Fibroblast of lung (primary cell): ENCODE data around the gene OAS3. TPM values are rescaled to one million over a fixed set of nuclear protein-coding genes. Genes with fewer than 3 reads are reported as not detected.

Experiments used
- DNase-seq, 2 donors: peaks; one replicate each; pipeline versions ENCODE4 v3.0.0 to v3.0.0-alpha.2; 2010; ENCODE audit warnings: low read depth in 2 of 2
- H2AFZ ChIP-seq: 2 replicates; pipeline ENCODE4 v1.5.1; 2012; ENCODE audit warnings: low read length, control low read depth, inconsistent platforms
- H3K27ac ChIP-seq: 2 replicates; pipeline ENCODE4 v1.5.1; 2011; ENCODE audit warnings: low read length, control low read depth; ENCODE audit not compliant: insufficient read depth
- H3K27me3 ChIP-seq: 2 replicates; pipeline ENCODE4 v1.5.1; 2011; ENCODE audit warnings: mild to moderate bottlenecking, low read length; ENCODE audit not compliant: control insufficient read depth, insufficient read depth
- H3K36me3 ChIP-seq: 2 replicates; pipeline ENCODE4 v1.5.1; 2011; ENCODE audit warnings: low read length; ENCODE audit not compliant: control insufficient read depth, insufficient read depth
- H3K4me1 ChIP-seq: 2 replicates; pipeline ENCODE4 v1.5.1; 2011; ENCODE audit warnings: low read length; ENCODE audit not compliant: control insufficient read depth, insufficient read depth; ENCODE audit errors: extremely low read depth
- H3K4me2 ChIP-seq: 2 replicates; pipeline ENCODE4 v1.5.1; 2011; ENCODE audit warnings: low read length, control low read depth; ENCODE audit not compliant: insufficient read depth; ENCODE audit errors: extremely low read depth
- H3K4me3 ChIP-seq, 4 experiments: fragments of 200-600 bp in 1 of 4; sonication (generic) in 1 of 4; replicated peaks in 1 of 4; 2 replicates each; pipeline ENCODE4 v1.5.1; 2011 to 2016; ENCODE audit warnings: low read length in 4 of 4, low read depth in 3 of 4, mild to moderate bottlenecking in 3 of 4, control low read depth in 2 of 4, inconsistent platforms in 1 of 4, mixed read lengths in 1 of 4; ENCODE audit not compliant: insufficient read depth in 1 of 4; ENCODE audit errors: control extremely low read depth in 1 of 4
- H3K79me2 ChIP-seq: 2 replicates; pipeline ENCODE4 v1.5.1; 2012; ENCODE audit warnings: mild to moderate bottlenecking, low read length, inconsistent platforms; ENCODE audit not compliant: control insufficient read depth, insufficient read depth
- H3K9ac ChIP-seq: 2 replicates; pipeline ENCODE4 v1.5.1; 2011; ENCODE audit warnings: mild to moderate bottlenecking, low read length, control low read depth; ENCODE audit not compliant: insufficient read depth
- H3K9me3 ChIP-seq: 2 replicates; pipeline ENCODE4 v1.5.1; 2012; ENCODE audit warnings: low read depth, low read length; ENCODE audit not compliant: control insufficient read depth, insufficient read depth
- H4K20me1 ChIP-seq: 2 replicates; pipeline ENCODE4 v1.5.1; 2011; ENCODE audit warnings: low read length; ENCODE audit not compliant: control insufficient read depth, insufficient read depth; ENCODE audit errors: extremely low read depth
- EZH2 ChIP-seq: IDR thresholded peaks from 2 replicates; pipeline ENCODE4 v1.5.1; 2012; ENCODE audit warnings: low read length, control low read depth, mild to moderate bottlenecking; ENCODE audit errors: missing control alignments
- polyA plus RNA-seq, 2 donors: library from polyadenylated mRNA; depleted of rRNA in 1 of 2; stranded (reverse) in 1 of 2; unstranded in 1 of 2; fragments of >200 nt; gene quantifications; 2 replicates each; pipeline ENCODE4 v1.2.1, GENCODE V29; 2011 to 2012; ENCODE audit warnings: missing spikeins in 1 of 2
- total RNA-seq: library from RNA; depleted of rRNA; stranded (reverse); fragments of >200 nt; gene quantifications from 2 replicates; pipeline ENCODE4 v1.2.1, GENCODE V29; 2014
- TF ChIP-seq, protein P1 (sequence below), 2 donors: IDR thresholded peaks in 1 of 2; conservative IDR thresholded peaks in 1 of 2; 1 replicate in 1 of 2; 2 replicates in 1 of 2; pipeline ENCODE4 v1.5.1; 2011 to 2012; ENCODE audit warnings: low read length in 2 of 2, control low read depth in 1 of 2, inconsistent platforms in 1 of 2, low read depth in 1 of 2, mild to moderate bottlenecking in 1 of 2

Gene OAS3
- total and polyA plus RNA-seq, 2 donors (not counting 1 experiment from before 2014, with no cell fraction given), result 3.5 to 7.0 TPM

DNA sequence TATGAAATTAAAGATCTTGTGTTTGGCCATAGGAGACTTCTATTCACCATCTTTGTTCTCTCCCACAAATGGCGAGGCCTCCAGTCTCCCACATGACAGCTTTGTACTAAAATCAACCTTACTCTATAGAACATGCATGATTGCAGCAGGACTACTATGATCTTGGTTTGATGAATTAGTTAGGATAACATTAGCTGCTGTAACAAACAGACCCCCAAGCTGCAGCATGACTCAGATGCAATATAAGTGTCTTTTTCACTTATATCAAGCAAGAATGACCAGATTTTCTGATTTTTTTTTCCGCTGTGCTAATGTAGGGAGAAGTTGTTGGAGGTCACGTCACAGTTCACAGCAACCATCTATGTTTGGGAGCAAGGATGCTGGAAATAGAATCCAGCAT, 10.8 kb upstream of the OAS3 start:
- Histone ChIP-seq H3K36me3 (no peaks in the 10 kb centered on the region), H3K27me3 (no peaks in the 10 kb centered on the region), H2AFZ (no peak overlapping the region), H3K9me3 (no peaks in the 10 kb centered on the region), H3K9ac (no peak overlapping the region), H3K4me1 (no peaks in the 10 kb centered on the region), H3K4me2 (no peak overlapping the region), H3K4me3 (no peak overlapping the region), H3K27ac (no peak overlapping the region), H4K20me1 (no peaks in the 10 kb centered on the region), H3K79me2 (no peaks in the 10 kb centered on the region)
- DNase-seq, result no peak
- TF ChIP-seq, protein P1, sequence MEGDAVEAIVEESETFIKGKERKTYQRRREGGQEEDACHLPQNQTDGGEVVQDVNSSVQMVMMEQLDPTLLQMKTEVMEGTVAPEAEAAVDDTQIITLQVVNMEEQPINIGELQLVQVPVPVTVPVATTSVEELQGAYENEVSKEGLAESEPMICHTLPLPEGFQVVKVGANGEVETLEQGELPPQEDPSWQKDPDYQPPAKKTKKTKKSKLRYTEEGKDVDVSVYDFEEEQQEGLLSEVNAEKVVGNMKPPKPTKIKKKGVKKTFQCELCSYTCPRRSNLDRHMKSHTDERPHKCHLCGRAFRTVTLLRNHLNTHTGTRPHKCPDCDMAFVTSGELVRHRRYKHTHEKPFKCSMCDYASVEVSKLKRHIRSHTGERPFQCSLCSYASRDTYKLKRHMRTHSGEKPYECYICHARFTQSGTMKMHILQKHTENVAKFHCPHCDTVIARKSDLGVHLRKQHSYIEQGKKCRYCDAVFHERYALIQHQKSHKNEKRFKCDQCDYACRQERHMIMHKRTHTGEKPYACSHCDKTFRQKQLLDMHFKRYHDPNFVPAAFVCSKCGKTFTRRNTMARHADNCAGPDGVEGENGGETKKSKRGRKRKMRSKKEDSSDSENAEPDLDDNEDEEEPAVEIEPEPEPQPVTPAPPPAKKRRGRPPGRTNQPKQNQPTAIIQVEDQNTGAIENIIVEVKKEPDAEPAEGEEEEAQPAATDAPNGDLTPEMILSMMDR (conservative IDR thresholded peaks at IDR 0.05 in 1 of 2, IDR thresholded peaks at IDR 0.05 in 1 of 2; ENCODE audit: low read depth in 1 of 2, low read length in 2 of 2), result no peak
- TF ChIP-seq EZH2, result no peak

DNA sequence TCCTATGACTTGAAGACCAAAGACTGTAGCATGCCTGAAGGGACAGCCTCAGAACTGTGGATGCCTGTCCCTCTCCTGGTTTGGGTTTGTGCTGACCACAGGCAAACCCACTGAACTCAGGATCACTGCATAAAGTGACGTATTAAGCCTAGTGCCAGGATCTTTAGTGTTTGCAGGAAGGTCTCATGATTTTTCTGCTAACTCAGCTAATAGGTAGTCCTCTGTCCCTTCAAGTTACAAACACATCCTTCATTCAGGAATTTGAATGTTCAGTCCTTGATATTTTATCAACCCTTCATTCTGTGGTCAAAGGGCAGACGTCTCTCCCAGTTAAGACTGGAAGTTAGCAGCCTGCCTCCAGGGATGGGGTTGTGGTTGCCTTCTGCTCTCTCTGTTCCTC, 10.3 kb upstream of the OAS3 start:
- Histone ChIP-seq H4K20me1 (no peaks in the 10 kb centered on the region), H3K4me1 (no peaks in the 10 kb centered on the region), H3K4me3 (no peak overlapping the region), H3K27ac (no peak overlapping the region), H3K4me2 (no peak overlapping the region), H2AFZ (no peak overlapping the region), H3K9ac (no peak overlapping the region), H3K36me3 (no peaks in the 10 kb centered on the region), H3K79me2 (no peaks in the 10 kb centered on the region), H3K9me3 (no peaks in the 10 kb centered on the region), H3K27me3 (no peaks in the 10 kb centered on the region)
- no peak for DNase-seq
- TF ChIP-seq EZH2, result no peak

DNA sequence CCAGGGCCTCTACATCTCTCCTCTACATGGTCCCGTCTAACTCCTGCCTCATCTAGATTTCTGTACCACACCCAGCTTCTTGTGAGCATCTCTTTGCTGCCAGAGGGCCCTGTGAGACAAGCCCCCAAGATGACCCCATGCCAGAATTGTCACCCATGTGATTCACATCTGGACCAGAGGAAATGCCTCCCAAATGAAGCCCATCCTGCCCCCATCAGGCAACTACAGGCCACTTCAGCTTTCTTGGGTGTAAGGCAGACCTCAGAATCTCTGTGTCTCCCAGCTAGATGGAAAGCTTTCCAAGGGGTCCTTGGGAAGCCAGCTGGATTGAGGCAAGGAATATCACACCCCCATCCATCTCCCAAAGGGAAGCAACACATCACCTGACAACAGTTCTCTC, 9.3 kb upstream of the OAS3 start:
- no peaks in the 10 kb centered on the region for H4K20me1 ChIP-seq
- no peak overlapping the region for H3K4me2 ChIP-seq
- H3K79me2 ChIP-seq, result no peaks in the 10 kb centered on the region
- H3K36me3 ChIP-seq, result no peaks in the 10 kb centered on the region
- H2AFZ ChIP-seq, result no peak overlapping the region
- no peaks in the 10 kb centered on the region for H3K27me3 ChIP-seq
- H3K9ac ChIP-seq, result no peak overlapping the region
- no peak overlapping the region for H3K4me3 ChIP-seq
- H3K9me3 ChIP-seq, result no peaks in the 10 kb centered on the region
- DNase-seq, result no peak
- H3K27ac ChIP-seq, result no peak overlapping the region
- H3K4me1 ChIP-seq, result no peaks in the 10 kb centered on the region
- no peak for TF ChIP-seq EZH2
- TF ChIP-seq, protein P1 (conservative IDR thresholded peaks at IDR 0.05 in 1 of 2, IDR thresholded peaks at IDR 0.05 in 1 of 2; ENCODE audit: low read depth in 1 of 2, low read length in 2 of 2), result no peak
